ENCODE results near the gene TDP1. TPM values are rescaled to one million over a fixed set of nuclear protein-coding genes. Genes with fewer than 3 reads are reported as not detected.

The TDP1 gene
- total RNA-seq, 1 donor from 2014 or later = 54.7 TPM

DNA sequence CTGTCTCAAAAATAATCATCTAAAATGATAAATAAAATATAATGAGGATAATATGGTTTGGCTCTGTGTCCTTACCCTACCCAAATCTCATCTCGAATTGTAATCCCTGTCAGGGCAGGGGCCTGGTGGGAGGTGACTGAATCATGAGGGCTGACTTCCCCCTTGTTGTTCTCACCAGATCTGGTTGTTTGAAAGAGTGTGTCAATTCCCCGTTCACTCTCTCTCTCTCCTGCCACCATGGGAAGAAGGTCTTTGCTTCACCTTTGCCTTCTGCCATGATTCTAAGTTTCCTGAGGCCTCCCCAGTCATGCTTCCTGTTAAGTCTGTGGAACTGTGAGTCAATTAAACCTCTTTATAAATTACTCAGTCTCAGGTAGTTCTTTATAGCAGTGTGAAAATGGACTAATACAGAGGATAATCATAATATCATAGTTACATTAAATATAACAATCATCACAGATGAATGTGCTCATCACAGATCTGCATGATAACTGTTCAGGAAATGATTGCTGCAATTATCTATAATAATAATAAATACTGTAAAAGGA is 13.8 kb upstream of the TDP1 start:
- ChIA-PET CTCF (no interaction called here), POLR2A (no interaction called here)
- Mint-ChIP-seq H3K27ac (no peak overlapping the region), H3K36me3 (ENCODE audit: low read depth) (peaks cover 7% of the 10 kb centered on the region), H3K4me3 (no peak overlapping the region), H3K9me3 (no peaks in the 10 kb centered on the region), H3K4me1 (no peaks in the 10 kb centered on the region), H3K27me3 (no peaks in the 10 kb centered on the region)
- TF ChIP-seq, protein P1, sequence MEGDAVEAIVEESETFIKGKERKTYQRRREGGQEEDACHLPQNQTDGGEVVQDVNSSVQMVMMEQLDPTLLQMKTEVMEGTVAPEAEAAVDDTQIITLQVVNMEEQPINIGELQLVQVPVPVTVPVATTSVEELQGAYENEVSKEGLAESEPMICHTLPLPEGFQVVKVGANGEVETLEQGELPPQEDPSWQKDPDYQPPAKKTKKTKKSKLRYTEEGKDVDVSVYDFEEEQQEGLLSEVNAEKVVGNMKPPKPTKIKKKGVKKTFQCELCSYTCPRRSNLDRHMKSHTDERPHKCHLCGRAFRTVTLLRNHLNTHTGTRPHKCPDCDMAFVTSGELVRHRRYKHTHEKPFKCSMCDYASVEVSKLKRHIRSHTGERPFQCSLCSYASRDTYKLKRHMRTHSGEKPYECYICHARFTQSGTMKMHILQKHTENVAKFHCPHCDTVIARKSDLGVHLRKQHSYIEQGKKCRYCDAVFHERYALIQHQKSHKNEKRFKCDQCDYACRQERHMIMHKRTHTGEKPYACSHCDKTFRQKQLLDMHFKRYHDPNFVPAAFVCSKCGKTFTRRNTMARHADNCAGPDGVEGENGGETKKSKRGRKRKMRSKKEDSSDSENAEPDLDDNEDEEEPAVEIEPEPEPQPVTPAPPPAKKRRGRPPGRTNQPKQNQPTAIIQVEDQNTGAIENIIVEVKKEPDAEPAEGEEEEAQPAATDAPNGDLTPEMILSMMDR (IDR thresholded peaks at IDR 0.05) = no peak
- ATAC-seq (ENCODE audit: low read depth) = no peak
- no peak for DNase-seq
- intact Hi-C loops (cut with micrococcal nuclease) = no loop called here

DNA sequence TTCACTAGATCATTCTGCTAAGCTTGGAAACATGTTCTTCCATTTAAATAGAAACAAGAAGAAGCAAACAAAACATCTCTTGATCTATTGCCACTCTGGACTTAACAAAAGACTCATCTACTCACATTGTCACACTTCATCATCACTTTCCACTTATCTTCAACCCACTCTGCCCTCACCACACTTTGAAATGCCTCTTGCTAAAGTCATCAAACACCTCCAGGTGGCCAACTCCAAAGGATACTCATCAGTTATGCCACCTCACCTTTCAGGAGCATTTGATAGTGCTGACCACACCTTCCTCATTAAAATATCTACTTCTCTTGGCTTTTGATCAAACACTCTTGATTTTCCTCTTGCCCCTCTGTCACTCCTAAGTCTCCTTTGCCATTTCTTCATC is 8.4 kb upstream of the TDP1 start:
- ChIA-PET CTCF (no interaction called here), POLR2A (no interaction called here)
- no peaks in the 10 kb centered on the region for H3K4me1 Mint-ChIP-seq
- DNase-seq = no peak
- TF ChIP-seq, protein P1 (IDR thresholded peaks at IDR 0.05) = no peak
- intact Hi-C loops (cut with micrococcal nuclease) = no loop called here
- H3K27me3 Mint-ChIP-seq = no peaks in the 10 kb centered on the region
- no peak overlapping the region for H3K4me3 Mint-ChIP-seq
- ATAC-seq (ENCODE audit: low read depth) = no peak
- peaks cover 3% of the 10 kb centered on the region for H3K9me3 Mint-ChIP-seq
- H3K36me3 Mint-ChIP-seq (ENCODE audit: low read depth) = peaks cover 30% of the 10 kb centered on the region
- no peak overlapping the region for H3K27ac Mint-ChIP-seq

DNA sequence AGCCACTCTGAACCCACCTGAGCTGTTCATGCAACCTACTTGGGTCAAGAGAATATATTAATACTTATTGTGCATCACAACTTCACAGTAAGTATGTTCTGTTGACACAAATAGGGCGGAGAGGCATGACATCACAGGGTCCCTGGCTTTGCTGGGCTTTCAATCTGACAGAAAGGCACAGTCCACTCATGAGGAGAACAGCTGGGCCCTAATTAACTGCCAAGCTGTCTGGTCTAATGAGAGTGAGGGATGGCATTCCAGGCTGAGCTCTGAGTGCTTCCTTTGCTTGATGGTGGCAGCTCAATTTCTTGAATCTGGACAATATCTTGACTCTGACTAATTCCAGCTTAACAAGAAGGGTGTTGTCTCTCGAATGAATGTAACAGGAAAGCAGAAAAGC is 3.2 kb upstream of the TDP1 start:
- DNase-seq (no peak), ATAC-seq (ENCODE audit: low read depth) (no peak)
- H3K9me3 Mint-ChIP-seq = peaks cover 3% of the 10 kb centered on the region
- ChIA-PET POLR2A (no interaction called here), CTCF (no interaction called here)
- TF ChIP-seq, protein P1 (IDR thresholded peaks at IDR 0.05) = no peak
- peaks cover 42% of the 10 kb centered on the region for H3K36me3 Mint-ChIP-seq (ENCODE audit: low read depth)
- H3K4me1 Mint-ChIP-seq = peaks cover 29% of the 10 kb centered on the region
- no peak overlapping the region for H3K4me3 Mint-ChIP-seq
- intact Hi-C loops (cut with micrococcal nuclease) = loop anchor here (10.0 kb wide), 2 partner anchors 1562 to 1568 kb away; partner anchors contain the start of genes PPP4R3A and SPATA7
- no peak overlapping the region for H3K27ac Mint-ChIP-seq
- H3K27me3 Mint-ChIP-seq = no peaks in the 10 kb centered on the region

DNA sequence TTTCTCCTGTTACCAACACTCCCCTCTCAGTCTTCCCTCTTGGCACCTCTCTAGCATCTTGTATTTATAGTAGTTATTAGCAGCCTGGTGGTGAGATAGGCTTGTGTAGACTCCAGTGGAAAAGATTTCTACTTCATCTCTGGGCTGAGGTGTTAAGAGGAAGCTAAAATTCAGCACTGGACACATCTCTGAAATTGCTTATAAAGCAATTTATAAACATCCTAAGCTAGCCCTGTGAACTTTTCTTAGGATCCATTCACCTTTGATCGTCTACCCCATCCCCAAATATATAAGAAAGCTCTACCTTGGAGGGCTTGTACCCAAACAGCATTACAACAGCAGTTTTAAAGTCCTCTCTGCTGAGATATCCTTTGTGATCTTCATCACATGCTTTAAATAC is 2.1 kb upstream of the TDP1 start:
- DNase-seq (no peak), ATAC-seq (ENCODE audit: low read depth) (no peak)
- Mint-ChIP-seq H3K27ac (no peak overlapping the region), H3K36me3 (ENCODE audit: low read depth) (peaks cover 47% of the 10 kb centered on the region), H3K4me3 (peak overlapping the region; percentile 99), H3K27me3 (no peaks in the 10 kb centered on the region), H3K9me3 (peaks cover under 1% of the 10 kb centered on the region), H3K4me1 (peaks cover 32% of the 10 kb centered on the region)
- intact Hi-C loops (cut with micrococcal nuclease) = loop anchor here (1.0 to 10.0 kb wide), 11 partner anchors 14 to 1961 kb away; partner anchors contain the start of genes EML5, GALC, PPP4R3A and PSMC1
- ChIA-PET POLR2A (interaction anchor here (3.3 kb wide), 1 partner anchor 430 kb away, joined by 26 read pairs; no protein-coding TSS in a partner anchor), CTCF (interaction anchor here (8.2 kb wide), 1 partner anchor 19 kb away, joined by 48 read pairs; no protein-coding TSS in a partner anchor)
- TF ChIP-seq, protein P1 (IDR thresholded peaks at IDR 0.05) = no peak

DNA sequence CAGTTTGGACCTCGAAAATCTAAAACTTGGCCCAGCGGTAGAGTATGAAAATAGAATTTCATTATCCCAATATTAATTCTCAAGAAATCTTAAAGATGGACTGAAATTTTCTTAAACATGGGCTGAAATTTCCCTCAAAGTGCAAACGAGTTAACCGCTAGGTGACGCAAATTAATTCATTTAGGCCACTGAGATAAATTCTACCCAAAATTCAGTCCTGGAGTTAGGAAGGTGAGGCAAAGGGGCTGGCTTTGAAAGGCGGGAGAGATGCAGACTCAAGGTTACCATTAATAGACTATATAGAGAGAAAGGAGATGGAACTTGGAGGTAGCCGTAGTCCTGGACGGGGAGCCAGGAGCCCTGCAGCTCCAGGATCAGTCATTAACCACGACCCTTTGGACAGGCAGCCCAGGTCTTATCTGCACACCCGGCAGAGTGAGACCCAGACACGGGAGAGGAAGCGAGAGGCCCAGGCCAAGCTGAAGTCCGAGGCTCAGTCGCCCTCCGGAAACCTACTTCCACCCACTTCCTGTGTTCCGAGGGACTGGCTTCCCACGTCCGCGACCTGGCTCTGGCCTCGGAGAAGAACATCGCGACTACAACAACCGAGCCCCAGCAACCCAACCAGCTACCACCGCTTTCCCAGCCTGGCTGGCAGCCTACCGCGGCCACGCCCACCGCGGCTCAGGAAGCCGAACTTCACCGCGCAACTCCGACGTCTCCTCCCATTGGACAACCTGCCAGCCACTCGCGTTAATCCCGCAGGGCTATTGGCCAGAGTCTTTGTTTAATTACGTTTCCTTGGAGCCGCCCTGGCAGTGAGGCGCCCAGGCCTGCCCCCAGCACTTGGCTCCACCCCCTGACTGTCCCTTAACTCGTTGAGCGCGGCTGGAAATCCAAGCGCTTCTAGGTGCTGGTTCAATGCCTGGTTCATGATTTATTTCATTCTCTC is 1.4 kb upstream of the TDP1 start, which contains the start of gene EFCAB11:
Gene EFCAB11 (minus strand): TSS at position 661 of the 952 bp plus-strand sequence. CDS start 70 bp downstream, at position 591.
- Mint-ChIP-seq H3K27ac (peak within 1 kb of the TSS; percentile 95), H3K4me3 (peak within 1 kb of the TSS; percentile 99), H3K36me3 (ENCODE audit: low read depth) (peaks cover 50% of the 10 kb centered on the region), H3K9me3 (no peaks in the 10 kb centered on the region), H3K27me3 (no peaks in the 10 kb centered on the region), H3K4me1 (peaks cover 32% of the 10 kb centered on the region)
- ChIA-PET POLR2A (interaction anchor here (3.3 kb wide), 1 partner anchor 429 kb away, joined by 26 read pairs; no protein-coding TSS in a partner anchor), CTCF (interaction anchor here (8.2 kb wide), 1 partner anchor 18 kb away, joined by 48 read pairs; no protein-coding TSS in a partner anchor)
- ATAC-seq (ENCODE audit: low read depth) (peak; percentile 83), DNase-seq (peak; percentile 85)
- intact Hi-C loops (cut with micrococcal nuclease) = loop anchor here (1.0 to 10.0 kb wide), 18 partner anchors 15 to 1962 kb away; partner anchors contain the start of genes EML5, FOXN3, GALC and GPR65
- TF ChIP-seq, protein P1 (IDR thresholded peaks at IDR 0.05) = no peak

All from activated B cell treated with CpG ODN at 0.5 μM for 24 hours (primary cell).